ENCODE data around the gene PALM3. TPM values are rescaled to one million over a fixed set of nuclear protein-coding genes. Genes with fewer than 3 reads are reported as not detected.

Gene PALM3
- total RNA-seq, 1 experiment from 2014 or later, result 3.3 TPM

- Histone ChIP-seq H3K9ac (ENCODE audit: low read length) (no peak overlapping the region), H3K4me3 (replicated peaks in 1 of 2; ENCODE audit: low read depth in 1 of 2, low read length in 2 of 2) (no peak overlapping the region), H4K20me1 (ENCODE audit: insufficient read depth) (no peaks in the 10 kb centered on the region), H3K9me3 (ENCODE audit: control insufficient read depth in 1 of 2, insufficient read depth in 1 of 2, low read depth in 1 of 2, low read length in 2 of 2) (no peaks in the 10 kb centered on the region), H2AFZ (ENCODE audit: low read depth, low read length, poor library complexity, severe bottlenecking) (no peak overlapping the region), H3K9me2 (ENCODE audit: insufficient read depth) (no peaks in the 10 kb centered on the region), H3K27me3 (ENCODE audit: insufficient read depth, low read length) (no peaks in the 10 kb centered on the region), H3K4me2 (ENCODE audit: low read length) (no peak overlapping the region), H3K4me1 (ENCODE audit: control insufficient read depth in 1 of 2, insufficient read depth in 2 of 2, low read length in 2 of 2) (peaks cover 4 to 14% of the 10 kb centered on the region in 2 experiments; a peak in 1 of 4 replicates), H3K79me2 (ENCODE audit: insufficient read depth, low read length) (no peaks in the 10 kb centered on the region), H3K36me3 (ENCODE audit: control insufficient read depth in 1 of 2, insufficient read depth in 2 of 2, low read length in 2 of 2) (peaks cover 0 to 3% of the 10 kb centered on the region in 2 experiments; a peak in 1 of 4 replicates), H3K27ac (ENCODE audit: low read depth, low read length) (no peak overlapping the region)
- DNase-seq (ENCODE audit: low read depth, low spot score) (no peak), ATAC-seq (no peak)
- intact Hi-C loops (cut with micrococcal nuclease), result no loop called here
- no peak for TF ChIP-seq MAX (IDR thresholded peaks at IDR 0.05)
- no peak for TF ChIP-seq FOSL1 (IDR thresholded peaks at IDR 0.05; ENCODE audit: low read depth)
- ChIA-PET POLR2A (no interaction called here), RAD21 (ENCODE audit: low non-redundant PET in 1 of 2, low total read pairs in 2 of 2, uncharacterized antibody in 2 of 2, unreplicated experiment in 2 of 2) (no interaction called here), CTCF (no interaction called here)
- no TSS peak for BruUV-seq (replicated peaks)
Measured at GRCh38 chr19:14086098-14086497, 24.2 kb upstream of the PALM3 start.

GRCh38 chr19:14085309-14085995 lies 23.6 kb upstream of the PALM3 start, which contains the start of gene C19orf67:
Gene C19orf67 (minus strand): TSS chr19:14085783. CDS start chr19:14085627, 156 bp downstream.
- no peak within 1 kb of the TSS for H3K4me3 ChIP-seq (replicated peaks in 1 of 2; ENCODE audit: low read depth in 1 of 2, low read length in 2 of 2)
- no peak within 1 kb of the TSS for H2AFZ ChIP-seq (ENCODE audit: low read depth, low read length, poor library complexity, severe bottlenecking)
- POLR2A ChIA-PET, result no interaction called here
- H3K9me3 ChIP-seq (ENCODE audit: control insufficient read depth in 1 of 2, insufficient read depth in 1 of 2, low read depth in 1 of 2, low read length in 2 of 2), result no peaks in the 10 kb centered on the region
- no peak within 1 kb of the TSS for H3K9ac ChIP-seq (ENCODE audit: low read length)
- TF ChIP-seq SRF (IDR thresholded peaks at IDR 0.05; ENCODE audit: low read depth) (no peak), EZH2 (IDR thresholded peaks at IDR 0.05) (no peak)
- H3K79me2 ChIP-seq (ENCODE audit: insufficient read depth, low read length), result no peaks in the 10 kb centered on the region
- H3K27ac ChIP-seq (ENCODE audit: low read depth, low read length), result no peak within 1 kb of the TSS
- peaks cover 0 to 3% of the 10 kb centered on the region in 2 experiments; a peak in 1 of 4 replicates for H3K36me3 ChIP-seq (ENCODE audit: control insufficient read depth in 1 of 2, insufficient read depth in 2 of 2, low read length in 2 of 2)
- CTCF ChIA-PET, result interaction anchor here (1.4 kb wide), 1 partner anchor 51 kb away, joined by 3 read pairs; the partner anchor contains the start of gene ASF1B
- intact Hi-C loops (cut with micrococcal nuclease), result no loop called here
- RAD21 ChIA-PET (ENCODE audit: low non-redundant PET in 1 of 2, low total read pairs in 2 of 2, uncharacterized antibody in 2 of 2, unreplicated experiment in 2 of 2), result no interaction called here
- H3K4me1 ChIP-seq (ENCODE audit: control insufficient read depth in 1 of 2, insufficient read depth in 2 of 2, low read length in 2 of 2), result peaks cover 5 to 18% of the 10 kb centered on the region in 2 experiments; a peak in 2 of 4 replicates
- DNase-seq (ENCODE audit: low read depth, low spot score), result no peak
- no peaks in the 10 kb centered on the region for H3K27me3 ChIP-seq (ENCODE audit: insufficient read depth, low read length)
- H4K20me1 ChIP-seq (ENCODE audit: insufficient read depth), result no peaks in the 10 kb centered on the region
- no peaks in the 10 kb centered on the region for H3K9me2 ChIP-seq (ENCODE audit: insufficient read depth)
- BruUV-seq (replicated peaks), result no TSS peak
- H3K4me2 ChIP-seq (ENCODE audit: low read length), result no peak within 1 kb of the TSS
- ATAC-seq, result no peak

All from HCT116 (cell line).